K562 (cell line): ENCODE data around the gene ZNF346. TPM values are rescaled to one million over a fixed set of nuclear protein-coding genes. Genes with fewer than 3 reads are reported as not detected.

Experiments
- C11orf30 ChIP-seq: fragments of 450-650 bp; IDR thresholded peaks from 2 replicates; pipeline ENCODE4 v1.6.1; 2016; ENCODE audit warnings: low read depth, mild to moderate bottlenecking
- CREM ChIP-seq: IDR thresholded peaks from 2 replicates; pipeline ENCODE4 v1.6.1; 2014; ENCODE audit warnings: antibody characterized with exemption, low read depth
- EGR1 ChIP-seq: fragments of 450-650 bp; conservative IDR thresholded peaks from 2 replicates; pipeline ENCODE4 v1.6.1; 2017; ENCODE audit warnings: mild to moderate bottlenecking
- EZH2 ChIP-seq: IDR thresholded peaks from 2 replicates; pipeline ENCODE4 v1.6.1; 2012; ENCODE audit warnings: low read depth, mild to moderate bottlenecking, inconsistent platforms, low read length, borderline replicate concordance
- GABPA ChIP-seq: fragments of 200-800 bp; sonication (Bioruptor generic); conservative IDR thresholded peaks from 2 replicates; pipeline ENCODE4 v1.6.1; 2016; ENCODE audit warnings: low read depth, missing genetic modification characterization, missing compliant biosample characterization
- HMBOX1 ChIP-seq: sonication (generic); IDR thresholded peaks from 2 replicates; pipeline ENCODE4 v1.6.1; 2016
- HMGN3 ChIP-seq: IDR thresholded peaks from 2 replicates; pipeline ENCODE4 v1.6.1; 2011; ENCODE audit warnings: borderline replicate concordance, low read depth, mild to moderate bottlenecking, mixed read lengths, low read length; ENCODE audit not compliant: insufficient read length; ENCODE audit errors: extremely low read depth
- MNT ChIP-seq, 2 experiments: fragments of 450-650 bp; conservative IDR thresholded peaks; 2 replicates each; pipeline ENCODE4 v1.6.1; 2017; ENCODE audit warnings: mild to moderate bottlenecking in 2 of 2, moderate library complexity in 2 of 2
- NFXL1 ChIP-seq: fragments of 450-650 bp; formaldehyde crosslinking; IDR thresholded peaks from 2 replicates; pipeline ENCODE4 v1.4.0; 2021; ENCODE audit warnings: mild to moderate bottlenecking
- SMC3 ChIP-seq: conservative IDR thresholded peaks from 2 replicates; pipeline ENCODE4 v1.6.1; 2011; ENCODE audit warnings: low read depth, low read length, improper control_type of control experiment; ENCODE audit not compliant: insufficient read depth
- TBP ChIP-seq: optimal IDR thresholded peaks from 2 replicates; pipeline ENCODE3; 2011; ENCODE audit warnings: low read depth, low read length, improper control_type of control experiment
- ZEB2 ChIP-seq: fragments of 450-650 bp; IDR thresholded peaks from 2 replicates; pipeline ENCODE4 v1.6.1; 2016
- ZNF586 ChIP-seq: fragments of 450-650 bp; formaldehyde crosslinking; conservative IDR thresholded peaks from 2 replicates; pipeline ENCODE4 v1.4.0; 2020; ENCODE audit warnings: mild to moderate bottlenecking, moderate library complexity
- polyA plus RNA-seq, 8 experiments: library from polyadenylated mRNA; depleted of rRNA in 4 of 8; stranded (reverse) in 5 of 8; unstranded in 3 of 8; fragments of >200 nt; fragmentation: Nextera tagmentation in 2 of 8; fragmentation: Illumina TruSeq in 1 of 8; extraction: Ambion mirVana in 2 of 8; extraction: Trizol in 1 of 8; gene quantifications; 2 replicates each; pipeline versions ENCODE4 v1.2.1 to v1.2.3, GENCODE V29; 2011 to 2014; ENCODE audit warnings: inconsistent platforms in 1 of 8, missing spikeins in 1 of 8
- total RNA-seq, 7 experiments: library from RNA; depleted of rRNA in 6 of 7; stranded (reverse); fragments of >200 nt in 6 of 7; fragmentation: Illumina TruSeq in 2 of 7; extraction: Trizol in 2 of 7; gene quantifications; 2 replicates each; pipeline versions ENCODE4 v1.2.1 to v1.2.3, GENCODE V29; 2011 to 2021; ENCODE audit warnings: low replicate concordance in 1 of 7
- TF ChIP-seq, protein P1 (sequence below): sonication (generic); formaldehyde crosslinking; IDR thresholded peaks from 2 replicates; pipeline ENCODE4 v1.8.1; 2023; ENCODE audit warnings: mild to moderate bottlenecking, missing genetic modification reagents
- TF ChIP-seq, protein P2 (sequence below), 3 experiments: fragments of 200-800 bp in 1 of 3; sonication (Bioruptor generic) in 1 of 3; sonication (generic) in 1 of 3; formaldehyde crosslinking in 1 of 3; IDR thresholded peaks; 2 replicates each; pipeline versions ENCODE4 v1.6.1 to v1.8.0; 2016 to 2022; ENCODE audit warnings: mild to moderate bottlenecking in 2 of 3, missing compliant biosample characterization in 2 of 3, missing genetic modification characterization in 2 of 3, missing genetic modification reagents in 1 of 3

ZNF346 gene
- total and polyA plus RNA-seq, 9 of the 15 experiments (the other 6 are each of a cell fraction or from before 2014, with no cell fraction given) = 5.0 to 25.1 (median 20.1) TPM

DNA sequence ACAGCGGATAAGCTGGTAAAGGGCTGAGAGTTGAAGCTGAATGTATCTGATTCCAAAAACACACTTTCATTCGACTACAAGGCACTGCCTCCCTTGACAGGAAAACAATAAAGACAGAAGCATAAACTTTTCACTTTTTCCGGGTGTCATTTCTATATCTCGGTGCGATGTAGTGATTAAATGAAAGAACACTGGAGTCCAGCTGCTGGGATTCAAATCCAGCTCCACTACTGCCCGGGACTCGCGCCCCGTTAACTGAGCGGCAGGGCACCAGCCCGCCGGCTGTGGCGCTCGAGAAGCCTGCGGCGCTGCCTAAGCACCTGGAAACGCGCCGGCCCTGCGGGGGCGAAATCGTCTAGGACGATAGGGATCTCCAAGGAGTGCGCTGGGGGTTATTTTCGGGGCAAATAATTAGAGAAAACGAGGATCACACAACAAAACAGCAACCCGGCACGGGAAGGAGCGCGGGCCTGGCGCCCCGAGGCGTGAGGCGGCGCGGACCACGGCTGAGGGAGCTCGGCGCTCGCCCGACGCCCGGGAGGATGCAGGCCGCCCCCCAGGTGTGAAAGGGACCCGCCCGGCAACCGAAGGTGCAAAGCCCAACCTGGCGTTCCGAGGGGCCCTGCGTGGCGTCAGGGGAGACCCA, 16.8 kb upstream of the ZNF346 start (continued):
- TF ChIP-seq MNT (conservative IDR thresholded peaks at IDR 0.05) (peak in 1 of 2 experiments; percentile 23; a peak in 1 of 4 replicates), ZEB2 (peak; percentile 65; the same call in 1 of the 2 replicates), SMC3 (no peak), EZH2 (no peak), GABPA (tag) (no peak), EGR1 (peak; percentile 97), TBP (no peak), CREM (peak; percentile 47; the same call in 1 of the 2 replicates), NFXL1 (CRISPR knock-in tag) (no peak), HMGN3 (peak; percentile 73), ZNF586 (CRISPR knock-in tag) (no peak), C11orf30 (no peak), HMBOX1 (no peak; the same call in 1 of the 2 replicates)
- TF ChIP-seq, protein P1, sequence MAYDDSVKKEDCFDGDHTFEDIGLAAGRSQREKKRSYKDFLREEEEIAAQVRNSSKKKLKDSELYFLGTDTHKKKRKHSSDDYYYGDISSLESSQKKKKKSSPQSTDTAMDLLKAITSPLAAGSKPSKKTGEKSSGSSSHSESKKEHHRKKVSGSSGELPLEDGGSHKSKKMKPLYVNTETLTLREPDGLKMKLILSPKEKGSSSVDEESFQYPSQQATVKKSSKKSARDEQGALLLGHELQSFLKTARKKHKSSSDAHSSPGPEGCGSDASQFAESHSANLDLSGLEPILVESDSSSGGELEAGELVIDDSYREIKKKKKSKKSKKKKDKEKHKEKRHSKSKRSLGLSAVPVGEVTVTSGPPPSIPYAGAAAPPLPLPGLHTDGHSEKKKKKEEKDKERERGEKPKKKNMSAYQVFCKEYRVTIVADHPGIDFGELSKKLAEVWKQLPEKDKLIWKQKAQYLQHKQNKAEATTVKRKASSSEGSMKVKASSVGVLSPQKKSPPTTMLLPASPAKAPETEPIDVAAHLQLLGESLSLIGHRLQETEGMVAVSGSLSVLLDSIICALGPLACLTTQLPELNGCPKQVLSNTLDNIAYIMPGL (CRISPR knock-in tag) = 0 out of 2 replicates have a peak, but pooled peaks have one; percentile 72
- TF ChIP-seq, protein P2, sequence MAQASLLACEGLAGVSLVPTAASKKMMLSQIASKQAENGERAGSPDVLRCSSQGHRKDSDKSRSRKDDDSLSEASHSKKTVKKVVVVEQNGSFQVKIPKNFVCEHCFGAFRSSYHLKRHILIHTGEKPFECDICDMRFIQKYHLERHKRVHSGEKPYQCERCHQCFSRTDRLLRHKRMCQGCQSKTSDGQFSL (CRISPR knock-in tag; IDR thresholded peaks at IDR 0.05) = no peak
- TF ChIP-seq, protein P2 (tag; IDR thresholded peaks at IDR 0.05) = no peak
